Right lobe of liver (tissue), 4 donors: Measurements from ENCODE around the gene LAMTOR2.

ENCODE experiments used
- CTCF ChIP-seq, 4 donors: fragments of 200-600 bp in 3 of 4; fragments of 450-650 bp in 1 of 4; IDR thresholded peaks; one replicate each; pipeline versions ENCODE4 v1.5.1 to v1.8.0; 2016 to 2022; ENCODE audit warnings: antibody characterized with exemption in 4 of 4, mild to moderate bottlenecking in 2 of 4
- POLR2A ChIP-seq: fragments of 450-650 bp; IDR thresholded peaks from one replicate; pipeline ENCODE4 v1.6.1; 2017; ENCODE audit warnings: antibody characterized with exemption, mild to moderate bottlenecking
- donor health status: DM: no; HTN: no; CAD: no.
- donor health status: DM: no; HTN: no; CAD: no.
- donor health status: DM: no; HTN: yes; CAD: no.

DNA sequence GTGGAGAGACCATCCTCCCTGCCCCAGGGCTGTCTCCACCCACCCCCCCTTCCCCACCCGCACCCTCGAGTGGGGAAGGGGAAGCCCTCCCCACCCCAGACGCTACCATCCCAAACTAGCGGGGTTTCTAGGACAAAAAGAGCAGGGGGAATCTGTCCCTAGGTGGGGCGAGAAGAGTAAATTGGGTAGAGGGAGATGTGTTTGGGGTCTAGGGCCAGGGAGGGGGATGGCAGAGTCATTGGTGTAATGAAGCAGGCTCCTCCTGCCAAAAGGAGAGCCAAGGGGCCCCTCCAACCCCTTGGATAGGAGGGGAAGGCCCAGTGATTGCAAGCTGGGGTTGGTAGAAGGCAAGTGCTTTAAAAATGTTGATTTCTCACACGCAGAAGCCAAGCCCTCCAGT is 17.7 kb downstream of the LAMTOR2 start:
- TF ChIP-seq CTCF (IDR thresholded peaks at IDR 0.05) (no peak), POLR2A (no peak)
